ENCODE results near the gene NCBP1. TPM values are rescaled to one million over a fixed set of nuclear protein-coding genes. Genes with fewer than 3 reads are reported as not detected.

NCBP1 gene
- total and polyA plus RNA-seq, 9 of the 15 experiments (the other 6 are each of a cell fraction or from before 2014, with no cell fraction given): 29.4 to 69.7 (median 57.5) TPM

GRCh38 chr9:97696803-97697601, 63.4 kb downstream of the NCBP1 start, which contains the start of gene XPA:
Gene XPA, minus strand, starts transcription at chr9:97697340. Its CDS starts 48 bp downstream, at chr9:97697292.
- ChIA-PET CTCF (ENCODE audit: low intra/inter-chr PET ratio) (no interaction called here), POLR2A (interaction anchor here (1.1 to 2.3 kb wide), 6 partner anchors 8 to 223 kb away, joined by 3 to 11 read pairs (median 5); no protein-coding TSS in a partner anchor)
- DNase-seq (ENCODE audit: extremely low read depth in 1 of 4, low spot score in 3 of 4): peak; percentile 98 to 99 (median 99)
- H2AFZ ChIP-seq (ENCODE audit: low read depth, low read length): peak within 1 kb of the TSS; percentile 96
- H4K20me1 ChIP-seq (replicated peaks; ENCODE audit: control insufficient read depth, insufficient read depth, low read length): no peaks in the 10 kb centered on the region
- in situ Hi-C loops (cut with MboI) (no loop called here), intact Hi-C loops (cut with micrococcal nuclease) (loop anchor here (10.0 kb wide), 1 partner anchor 358 kb away; the partner anchor contains the start of gene NANS)
- ATAC-seq: peak; percentile 97
- H3K27me3 ChIP-seq (ENCODE audit: control insufficient read depth in 2 of 2, insufficient read depth in 2 of 2, low read length in 2 of 2): no peaks in the 10 kb centered on the region
- peak within 1 kb of the TSS; percentile 79 for H3K4me2 ChIP-seq (ENCODE audit: insufficient read depth, low read length)
- peaks cover 40% of the 10 kb centered on the region for H3K79me2 ChIP-seq (ENCODE audit: control insufficient read depth, insufficient read depth, low read length)
- H3K9me3 ChIP-seq (replicated peaks; ENCODE audit: control insufficient read depth, insufficient read depth, low read depth, low read length): no peaks in the 10 kb centered on the region
- H3K36me3 ChIP-seq (ENCODE audit: control insufficient read depth, insufficient read depth, low read length): peaks cover 17% of the 10 kb centered on the region
- peak within 1 kb of the TSS; percentile 69 to 98 for H3K9ac ChIP-seq (ENCODE audit: insufficient read depth in 1 of 2, low read depth in 2 of 2, low read length in 2 of 2)
- H3K9me1 ChIP-seq (ENCODE audit: control insufficient read depth, insufficient read depth, low read length): no peaks in the 10 kb centered on the region
- peak within 1 kb of the TSS; percentile 59 for H3K4me3 ChIP-seq
- FAIRE-seq: peak; percentile 86
- WGBS (ENCODE audit: insufficient coverage, low coverage, missing lambda C conversion rate): under 1% methylated on average over 67 of the region's 82 CpGs
- H3K4me1 ChIP-seq (replicated peaks in 1 of 2; ENCODE audit: control insufficient read depth in 2 of 2, insufficient read depth in 2 of 2, low read length in 2 of 2): peaks cover 16 to 21% of the 10 kb centered on the region in 2 experiments; a peak in 4 of 5 replicates
- no TSS peak for BruUV-seq (replicated peaks)
- H3K27ac ChIP-seq (ENCODE audit: extremely low read depth, low read depth, low read length): peak within 1 kb of the TSS; percentile 64
- TF ChIP-seq ZNF174 (CRISPR knock-in tag; IDR thresholded peaks at IDR 0.05): no peak
- peak; percentile 63 for TF ChIP-seq HMGN3 (IDR thresholded peaks at IDR 0.05; ENCODE audit: borderline replicate concordance, extremely low read depth, insufficient read length, low read depth, low read length)
- TF ChIP-seq CBX5 (IDR thresholded peaks at IDR 0.05; ENCODE audit: borderline replicate concordance, low read depth): no peak
- TF ChIP-seq E2F4 (CRISPR knock-in tag; IDR thresholded peaks at IDR 0.05; ENCODE audit: low read depth): peak; percentile 64; the same call in 1 of the 2 replicates
- peak; percentile 59 for TF ChIP-seq VEZF1 (CRISPR knock-in tag; IDR thresholded peaks at IDR 0.05)
- no peak for TF ChIP-seq ZNF12 (CRISPR knock-in tag; IDR thresholded peaks at IDR 0.05)
- TF ChIP-seq ZNF212 (CRISPR knock-in tag; IDR thresholded peaks at IDR 0.05): no peak
- peak; percentile 52 for TF ChIP-seq SAP30 (IDR thresholded peaks at IDR 0.05; ENCODE audit: borderline replicate concordance, insufficient read depth, low read depth, low read length, poor library complexity, severe bottlenecking)
- TF ChIP-seq NBN (IDR thresholded peaks at IDR 0.05; ENCODE audit: low read depth): no peak
- no peak for TF ChIP-seq TCF7L2 (IDR thresholded peaks at IDR 0.05; ENCODE audit: low read depth, low read length)
- TF ChIP-seq MAZ (CRISPR knock-in tag; conservative IDR thresholded peaks at IDR 0.05 in 1 of 2, IDR thresholded peaks at IDR 0.05 in 1 of 2): peak; percentile 62 to 68; a peak in 2 of 4 replicates
- TF ChIP-seq CTCF (IDR thresholded peaks at IDR 0.05 in 2 of 3, conservative IDR thresholded peaks at IDR 0.05 in 1 of 3; ENCODE audit: insufficient read depth in 2 of 3, low read depth in 1 of 3, low read length in 3 of 3): no peak
- TF ChIP-seq ETV1 (tag; conservative IDR thresholded peaks at IDR 0.05; ENCODE audit: low read depth): no peak
- peak; percentile 97 for TF ChIP-seq NRF1 (conservative IDR thresholded peaks at IDR 0.05 in 1 of 2, IDR thresholded peaks at IDR 0.05 in 1 of 2)
